ENCODE results near the gene LARGE2. TPM values are rescaled to one million over a fixed set of nuclear protein-coding genes. Genes with fewer than 3 reads are reported as not detected.
A peak's percentile ranks its signal among the peaks of the same experiment; 100 is the strongest.

Gene LARGE2
- total and polyA plus RNA-seq, 9 of the 15 experiments (the other 6 are each of a cell fraction or from before 2014, with no cell fraction given): 0.56 to 14.1 (median 6.6) TPM

GRCh38 chr11:45899448-45900174 is 22.8 kb upstream of the LARGE2 start:
- Histone ChIP-seq H2AFZ (ENCODE audit: low read depth, low read length) (peak overlapping the region; percentile 96), H4K20me1 (replicated peaks; ENCODE audit: control insufficient read depth, insufficient read depth, low read length) (0 out of 2 replicates have a peak, but pooled peaks cover 4% of the 10 kb centered on the region), H3K4me1 (replicated peaks in 1 of 2; ENCODE audit: control insufficient read depth in 2 of 2, insufficient read depth in 2 of 2, low read length in 2 of 2) (peaks cover 12 to 67% of the 10 kb centered on the region in 2 experiments), H3K36me3 (ENCODE audit: control insufficient read depth, insufficient read depth, low read length) (no peaks in the 10 kb centered on the region), H3K79me2 (ENCODE audit: control insufficient read depth, insufficient read depth, low read length) (no peaks in the 10 kb centered on the region), H3K4me3 (peak overlapping the region; percentile 58), H3K9me1 (ENCODE audit: control insufficient read depth, insufficient read depth, low read length) (no peaks in the 10 kb centered on the region), H3K27ac (ENCODE audit: extremely low read depth, low read depth, low read length) (peak overlapping the region; percentile 83), H3K9me3 (replicated peaks; ENCODE audit: control insufficient read depth, insufficient read depth, low read depth, low read length) (no peaks in the 10 kb centered on the region), H3K4me2 (ENCODE audit: insufficient read depth, low read length) (peak overlapping the region; percentile 72), H3K9ac (ENCODE audit: insufficient read depth in 1 of 2, low read depth in 2 of 2, low read length in 2 of 2) (peak overlapping the region; percentile 80 to 94; a peak in 3 of 4 replicates), H3K27me3 (ENCODE audit: control insufficient read depth in 2 of 2, insufficient read depth in 2 of 2, low read length in 2 of 2) (no peaks in the 10 kb centered on the region; a peak in 1 of 5 replicates)
- in situ Hi-C loops (cut with MboI) (no loop called here), intact Hi-C loops (cut with micrococcal nuclease) (no loop called here)
- WGBS (ENCODE audit: insufficient coverage, low coverage, missing lambda C conversion rate): under 1% methylated on average over 29 of the region's 62 CpGs
- FAIRE-seq: peak; percentile 69
- peak; percentile 91 for ATAC-seq
- no TSS peak for BruUV-seq (replicated peaks)
- ChIA-PET CTCF (ENCODE audit: low intra/inter-chr PET ratio) (no interaction called here), POLR2A (interaction anchor here (1.4 kb wide), 1 partner anchor 18 kb away, joined by 8 read pairs; the partner anchor contains the start of gene PEX16)
- peak; percentile 92 to 94 (median 93) for DNase-seq (ENCODE audit: extremely low read depth in 1 of 4, low spot score in 3 of 4)
- TF ChIP-seq MBD2 (IDR thresholded peaks at IDR 0.05; ENCODE audit: borderline replicate concordance, low read depth) (peak; percentile 90), FOXM1 (IDR thresholded peaks at IDR 0.05; ENCODE audit: low read depth) (no peak), FOXM1 (CRISPR knock-in tag; IDR thresholded peaks at IDR 0.05; ENCODE audit: low read depth) (0 out of 2 replicates have a peak, but pooled peaks have one; percentile 12), UBTF (IDR thresholded peaks at IDR 0.05; ENCODE audit: borderline replicate concordance in 1 of 2, low read depth in 2 of 2, low read length in 2 of 2) (peak; percentile 98 to 99), RCOR1 (IDR thresholded peaks at IDR 0.05; ENCODE audit: borderline replicate concordance in 1 of 2, low read depth in 2 of 2, low read length in 2 of 2) (0 out of 4 replicates have a peak, but pooled peaks of 1 of the 2 experiments have one; percentile 20), ARID4B (CRISPR knock-in tag; IDR thresholded peaks at IDR 0.05) (peak; percentile 25; the same call in 1 of the 2 replicates), MXI1 (IDR thresholded peaks at IDR 0.05; ENCODE audit: low read depth, low read length) (peak; percentile 95), NR4A1 (CRISPR knock-in tag; IDR thresholded peaks at IDR 0.05) (0 out of 2 replicates have a peak, but pooled peaks have one; percentile 26), NR4A1 (tag; IDR thresholded peaks at IDR 0.05) (no peak), CSDE1 (IDR thresholded peaks at IDR 0.05) (peak in 1 of 2 experiments; percentile 95; a peak in 2 of 4 replicates)

Measured in K562 (cell line).